IMR-90 (cell line): ENCODE data around the gene DMD. TPM values are rescaled to one million over a fixed set of nuclear protein-coding genes. Genes with fewer than 3 reads are reported as not detected.
A peak's percentile ranks its signal among the peaks of the same experiment; 100 is the strongest.

Experiments used
- ATAC-seq: fragments of 200-7000 bp; cut with Tn5 transposase; 2 replicates; pipeline ENCODE4 v1.9.1; 2020; ENCODE audit warnings: low read depth, mild to moderate bottlenecking, moderate library complexity
- BruUV-seq: library from RNA; stranded (reverse); fragments of 400-500 nt; replicated peaks from 2 replicates; lab custom pipeline; 2021; lab: Mats Ljungman, UMichigan
- CTCF ChIA-PET: fragments of 300-600 bp; formaldehyde crosslinking; extraction: SDS; loops from one replicate; lab custom pipeline; 2021; ENCODE audit warnings: antibody characterized with exemption; lab: Yijun Ruan, JAX
- POLR2A ChIA-PET: fragments of 300-600 bp; sonication (Branson Sonifier 250); formaldehyde crosslinking; loops from one replicate; lab custom pipeline; 2022; ENCODE audit warnings: antibody characterized with exemption; ENCODE audit not compliant: unreplicated experiment; lab: Charles Lee
- DNase-seq: peaks from one replicate; pipeline ENCODE4 v3.0.0; 2013
- H2AFZ ChIP-seq: replicated peaks from 2 replicates; pipeline ENCODE3; 2013; ENCODE audit warnings: low read length, mild to moderate bottlenecking; ENCODE audit not compliant: poor library complexity
- H2AK5ac ChIP-seq: 2 replicates; pipeline ENCODE4 v1.6.1; 2013; ENCODE audit warnings: low read depth, low read length, inconsistent platforms
- H2AK9ac ChIP-seq: replicated peaks from 2 replicates; pipeline ENCODE3; 2013; ENCODE audit warnings: mild to moderate bottlenecking, low read depth, low read length, moderate library complexity; ENCODE audit not compliant: poor library complexity
- H2BK120ac ChIP-seq: 2 replicates; pipeline ENCODE4 v1.6.1; 2013; ENCODE audit warnings: low read depth, low read length, inconsistent platforms
- H2BK15ac ChIP-seq: 3 replicates; pipeline ENCODE4 v1.6.1; 2013; ENCODE audit warnings: low read depth, low read length, inconsistent platforms
- H2BK20ac ChIP-seq: 2 replicates; pipeline ENCODE4 v1.6.1; 2013; ENCODE audit warnings: low read depth, mild to moderate bottlenecking, inconsistent platforms, low read length, moderate library complexity
- H2BK5ac ChIP-seq: 2 replicates; pipeline ENCODE4 v1.6.1; 2013; ENCODE audit warnings: mild to moderate bottlenecking, low read depth, low read length, inconsistent platforms; ENCODE audit not compliant: poor library complexity, severe bottlenecking
- H3K14ac ChIP-seq: replicated peaks from 2 replicates; pipeline ENCODE4 v1.6.1; 2013; ENCODE audit warnings: low read depth, low read length, inconsistent platforms
- H3K18ac ChIP-seq: 2 replicates; pipeline ENCODE4 v1.6.1; 2013; ENCODE audit warnings: low read depth, low read length, control low read depth
- H3K23ac ChIP-seq: 2 replicates; pipeline ENCODE4 v1.6.1; 2013; ENCODE audit warnings: low read depth, low read length, inconsistent platforms
- H3K27ac ChIP-seq: 2 replicates; pipeline ENCODE4 v1.5.1; 2013; ENCODE audit warnings: mild to moderate bottlenecking, control low read depth, low read length; ENCODE audit not compliant: insufficient read depth
- H3K27me3 ChIP-seq: 2 replicates; pipeline ENCODE4 v1.6.1; 2013; ENCODE audit warnings: low read length; ENCODE audit not compliant: control insufficient read depth, insufficient read depth
- H3K36me3 ChIP-seq: 2 replicates; pipeline ENCODE4 v1.6.1; 2013; ENCODE audit warnings: low read length, mixed read lengths; ENCODE audit not compliant: control insufficient read depth, insufficient read depth
- H3K4ac ChIP-seq: 2 replicates; pipeline ENCODE4 v1.6.1; 2013; ENCODE audit warnings: low read depth, low read length, inconsistent platforms
- H3K4me1 ChIP-seq: 2 replicates; pipeline ENCODE4 v1.6.1; 2013; ENCODE audit warnings: low read length, mixed read lengths; ENCODE audit not compliant: control insufficient read depth, insufficient read depth
- H3K4me2 ChIP-seq: 2 replicates; pipeline ENCODE4 v1.6.1; 2013; ENCODE audit warnings: low read depth, mild to moderate bottlenecking, control low read depth, low read length, moderate library complexity
- H3K4me3 ChIP-seq: 2 replicates; pipeline ENCODE4 v1.5.1; 2013; ENCODE audit warnings: low read depth, mild to moderate bottlenecking, control low read depth, low read length, moderate library complexity; ENCODE audit not compliant: insufficient read depth
- H3K56ac ChIP-seq: 2 replicates; pipeline ENCODE4 v1.6.1; 2013; ENCODE audit warnings: low read length, inconsistent platforms; ENCODE audit not compliant: insufficient read depth; ENCODE audit errors: extremely low read depth
- H3K79me1 ChIP-seq, 2 experiments: 2 replicates each; pipeline ENCODE4 v1.6.1; 2013; ENCODE audit warnings: low read length in 2 of 2, inconsistent platforms in 1 of 2, low read depth in 1 of 2
- H3K9ac ChIP-seq: 2 replicates; pipeline ENCODE4 v1.6.1; 2013; ENCODE audit warnings: low read depth, low read length, control low read depth
- H3K9me1 ChIP-seq: 2 replicates; pipeline ENCODE4 v1.6.1; 2013; ENCODE audit warnings: low read length, inconsistent platforms; ENCODE audit not compliant: insufficient read depth
- H3K9me3 ChIP-seq: 2 replicates; pipeline ENCODE4 v1.6.1; 2013; ENCODE audit warnings: low read length; ENCODE audit not compliant: control insufficient read depth, insufficient read depth
- H4K20me1 ChIP-seq: 2 replicates; pipeline ENCODE4 v1.6.1; 2013; ENCODE audit warnings: low read length, inconsistent platforms; ENCODE audit not compliant: insufficient read depth
- H4K5ac ChIP-seq: 2 replicates; pipeline ENCODE4 v1.6.1; 2013; ENCODE audit warnings: mild to moderate bottlenecking, low read depth, low read length, control low read depth
- H4K8ac ChIP-seq, 2 experiments: 2 replicates each; pipeline ENCODE4 v1.6.1; 2013; ENCODE audit warnings: low read depth in 2 of 2, low read length in 2 of 2, control low read depth in 1 of 2, inconsistent platforms in 1 of 2
- H4K91ac ChIP-seq: 2 replicates; pipeline ENCODE4 v1.6.1; 2013; ENCODE audit warnings: low read depth, low read length, inconsistent platforms; ENCODE audit not compliant: insufficient read depth
- NFE2L2 ChIP-seq: fragments of 150-350 bp; IDR thresholded peaks from 2 replicates; pipeline ENCODE4 v1.6.1; 2016; ENCODE audit warnings: low read depth, mild to moderate bottlenecking, low read length
- POLR2A ChIP-seq: IDR thresholded peaks from 2 replicates; pipeline ENCODE4 v1.6.1; 2012; ENCODE audit warnings: mild to moderate bottlenecking, low read depth, low read length
- WGBS, 2 experiments: methylation state at CpG; one replicate each; pipeline versions ENCODE4 v1.1.5 to v1.1.7; 2013; ENCODE audit warnings: missing lambda C conversion rate in 2 of 2; ENCODE audit not compliant: insufficient read length in 1 of 2; ENCODE audit errors: extremely low coverage in 2 of 2; 5-methylcytosine and 5-hydroxymethylcytosine counted together
- dilution Hi-C: fragments of 300-500 bp; cut with HindIII; formaldehyde crosslinking; loops from one replicate; pipeline ENCODE4 v1.14.3; 2018; ENCODE audit warnings: low sequenced_read_pairs; ENCODE audit not compliant: unreplicated experiment
- in situ Hi-C: fragments of 300-500 bp; cut with MboI; formaldehyde crosslinking; loops from 3 replicates; pipeline ENCODE4 v1.14.3; 2019; ENCODE audit warnings: low sequenced_read_pairs, inconsistent platforms, mixed read lengths
- intact Hi-C: fragments of 100-400 bp; cut with micrococcal nuclease; formaldehyde crosslinking; loops from 2 replicates; pipeline ENCODE4 v1.10.0; 2022
- polyA plus RNA-seq, 3 experiments: library from polyadenylated mRNA; depleted of rRNA; stranded (reverse); fragments of >200 nt; gene quantifications; 2 replicates each; pipeline ENCODE4 v1.2.3, GENCODE V29; 2012; ENCODE audit warnings: low replicate concordance in 1 of 3
- total RNA-seq: library from RNA; depleted of rRNA; stranded (reverse); fragments of >200 nt; gene quantifications from 2 replicates; pipeline ENCODE4 v1.2.3, GENCODE V29; 2012

The DMD gene
- total and polyA plus RNA-seq, 2 of the 4 experiments (the other 2 are of a cell fraction) = 6.6 to 11.8 TPM

GRCh38 chrX:32421266-32421665 lies 790.1 kb downstream of the DMD start:
- Histone ChIP-seq H2BK20ac (no peak overlapping the region), H3K14ac (no peak overlapping the region), H3K56ac (no peak overlapping the region), H3K4me1 (no peaks in the 10 kb centered on the region), H4K91ac (no peak overlapping the region), H3K4ac (no peak overlapping the region), H2AK5ac (no peak overlapping the region), H3K9ac (no peak overlapping the region), H2BK120ac (no peak overlapping the region), H3K27me3 (no peaks in the 10 kb centered on the region), H2BK5ac (no peak overlapping the region), H4K5ac (no peak overlapping the region), H2BK15ac (no peak overlapping the region), H3K27ac (no peak overlapping the region), H3K9me3 (no peaks in the 10 kb centered on the region), H3K4me3 (no peak overlapping the region), H2AK9ac (no peak overlapping the region), H4K20me1 (no peaks in the 10 kb centered on the region), H3K9me1 (no peaks in the 10 kb centered on the region), H3K4me2 (no peak overlapping the region), H4K8ac (no peak overlapping the region), H2AFZ (no peak overlapping the region), H3K36me3 (no peaks in the 10 kb centered on the region), H3K23ac (no peak overlapping the region), H3K18ac (no peak overlapping the region), H3K79me1 (no peaks in the 10 kb centered on the region)
- peak; percentile 42 for ATAC-seq
- dilution Hi-C loops (no loop called here), in situ Hi-C loops (no loop called here), intact Hi-C loops (no loop called here)
- DNase-seq = peak; percentile 17
- TF ChIP-seq POLR2A = no peak
- no peak for TF ChIP-seq NFE2L2
- ChIA-PET POLR2A (no interaction called here), CTCF (no interaction called here)
- no TSS peak for BruUV-seq
- no CpG with 5 or more reads among the region's 3 CpGs for WGBS, 2 experiments
